MCF 10A (cell line): ENCODE results near the gene AFAP1L2. TPM values are rescaled to one million over a fixed set of nuclear protein-coding genes. Genes with fewer than 3 reads are reported as not detected.

Experiments
- BruUV-seq: library from RNA; stranded (reverse); fragments of 400-500 nt; replicated peaks from 2 replicates; lab custom pipeline; 2021; lab: Mats Ljungman, UMichigan
- CTCF ChIA-PET: fragments of 300-600 bp; sonication (Branson Sonifier 250); formaldehyde crosslinking; extraction: SDS; loops from one replicate; lab custom pipeline; 2021; ENCODE audit warnings: antibody characterized with exemption, inconsistent platforms; lab: Yijun Ruan, JAX
- POLR2A ChIA-PET: fragments of 300-600, 350-650 bp; sonication (Branson Sonifier 250); formaldehyde crosslinking; extraction: SDS; loops from one replicate; lab custom pipeline; 2020; ENCODE audit warnings: antibody characterized with exemption, inconsistent platforms; lab: Yijun Ruan, JAX
- DNase-seq: peaks from one replicate; pipeline ENCODE4 v3.0.0-alpha.2; 2018; ENCODE audit not compliant: unreplicated experiment
- H3K27ac Mint-ChIP-seq: one replicate; pipeline ENCODE4 v1.8.0; 2022; ENCODE audit warnings: mild to moderate bottlenecking, low read depth, mixed read lengths; ENCODE audit not compliant: unreplicated experiment
- H3K27me3 Mint-ChIP-seq: one replicate; pipeline ENCODE4 v1.8.0; 2022; ENCODE audit warnings: mixed read lengths; ENCODE audit not compliant: insufficient read depth, unreplicated experiment
- H3K36me3 Mint-ChIP-seq: one replicate; pipeline ENCODE4 v1.8.0; 2022; ENCODE audit warnings: mild to moderate bottlenecking, moderate library complexity, mixed read lengths; ENCODE audit not compliant: insufficient read depth, unreplicated experiment
- H3K4me1 Mint-ChIP-seq: one replicate; pipeline ENCODE4 v1.8.0; 2022; ENCODE audit warnings: mixed read lengths; ENCODE audit not compliant: insufficient read depth, unreplicated experiment
- H3K4me3 Mint-ChIP-seq: one replicate; pipeline ENCODE4 v1.8.0; 2022; ENCODE audit warnings: mild to moderate bottlenecking, moderate library complexity, mixed read lengths; ENCODE audit not compliant: unreplicated experiment
- H3K9me3 Mint-ChIP-seq: one replicate; pipeline ENCODE4 v1.8.0; 2022; ENCODE audit warnings: mixed read lengths; ENCODE audit not compliant: unreplicated experiment
- intact Hi-C: fragments of 100-400 bp; cut with micrococcal nuclease; formaldehyde crosslinking; loops from 2 replicates; pipeline ENCODE4 v1.14.1; 2022
- total RNA-seq: library from RNA; stranded (reverse); gene quantifications from 2 replicates; pipeline ENCODE4 v1.2.3, GENCODE V29; 2022
- TF ChIP-seq, protein P1 (sequence below): fragments of 200-600 bp; IDR thresholded peaks from one replicate; pipeline ENCODE4 v1.8.0; 2022; ENCODE audit warnings: antibody characterized with exemption, mild to moderate bottlenecking; ENCODE audit not compliant: unreplicated experiment

The AFAP1L2 gene
- total RNA-seq, 1 experiment from 2014 or later: 5.8 TPM

DNA sequence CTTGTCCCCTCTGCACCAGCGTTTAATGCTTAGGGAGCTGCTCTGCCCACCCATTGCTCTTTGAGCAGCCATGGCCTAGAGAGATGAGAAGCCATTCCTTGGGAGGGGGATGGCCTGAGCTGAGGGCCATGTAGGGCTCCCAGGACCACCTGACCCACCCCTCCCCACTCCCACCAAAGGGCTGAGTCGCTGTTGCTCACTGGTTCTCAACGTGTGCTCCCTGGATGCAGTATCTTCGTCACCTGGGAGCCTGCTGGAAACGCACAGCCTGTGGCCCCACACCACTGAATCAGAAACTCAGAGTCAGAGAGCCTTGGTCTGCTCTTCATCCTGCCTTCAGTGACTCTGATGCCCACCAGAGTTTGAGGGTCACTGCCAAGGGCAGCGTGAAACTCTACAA lies 128.2 kb downstream of the AFAP1L2 start:
- Mint-ChIP-seq H3K4me3 (no peak overlapping the region), H3K27me3 (no peaks in the 10 kb centered on the region), H3K9me3 (no peaks in the 10 kb centered on the region), H3K27ac (no peak overlapping the region), H3K36me3 (no peaks in the 10 kb centered on the region), H3K4me1 (peaks cover 15% of the 10 kb centered on the region)
- TF ChIP-seq, protein P1, sequence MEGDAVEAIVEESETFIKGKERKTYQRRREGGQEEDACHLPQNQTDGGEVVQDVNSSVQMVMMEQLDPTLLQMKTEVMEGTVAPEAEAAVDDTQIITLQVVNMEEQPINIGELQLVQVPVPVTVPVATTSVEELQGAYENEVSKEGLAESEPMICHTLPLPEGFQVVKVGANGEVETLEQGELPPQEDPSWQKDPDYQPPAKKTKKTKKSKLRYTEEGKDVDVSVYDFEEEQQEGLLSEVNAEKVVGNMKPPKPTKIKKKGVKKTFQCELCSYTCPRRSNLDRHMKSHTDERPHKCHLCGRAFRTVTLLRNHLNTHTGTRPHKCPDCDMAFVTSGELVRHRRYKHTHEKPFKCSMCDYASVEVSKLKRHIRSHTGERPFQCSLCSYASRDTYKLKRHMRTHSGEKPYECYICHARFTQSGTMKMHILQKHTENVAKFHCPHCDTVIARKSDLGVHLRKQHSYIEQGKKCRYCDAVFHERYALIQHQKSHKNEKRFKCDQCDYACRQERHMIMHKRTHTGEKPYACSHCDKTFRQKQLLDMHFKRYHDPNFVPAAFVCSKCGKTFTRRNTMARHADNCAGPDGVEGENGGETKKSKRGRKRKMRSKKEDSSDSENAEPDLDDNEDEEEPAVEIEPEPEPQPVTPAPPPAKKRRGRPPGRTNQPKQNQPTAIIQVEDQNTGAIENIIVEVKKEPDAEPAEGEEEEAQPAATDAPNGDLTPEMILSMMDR: no peak
- ChIA-PET CTCF (no interaction called here), POLR2A (interaction anchor here (0.6 kb wide), 1 partner anchor 1665 kb away, joined by 3 read pairs; no protein-coding TSS in a partner anchor)
- intact Hi-C loops: no loop called here
- no peak for DNase-seq
- BruUV-seq: no TSS peak

- peaks cover 23% of the 10 kb centered on the region for H3K4me1 Mint-ChIP-seq
- H3K9me3 Mint-ChIP-seq: no peaks in the 10 kb centered on the region
- BruUV-seq: no TSS peak
- no peaks in the 10 kb centered on the region for H3K27me3 Mint-ChIP-seq
- H3K4me3 Mint-ChIP-seq: no peak overlapping the region
- POLR2A ChIA-PET: no interaction called here
- no peaks in the 10 kb centered on the region for H3K36me3 Mint-ChIP-seq
- DNase-seq: no peak
- CTCF ChIA-PET: interaction anchor here (0.6 to 0.7 kb wide), 2 partner anchors 9 to 30 kb away, joined by 3 to 4 read pairs; no protein-coding TSS in a partner anchor
- intact Hi-C loops: no loop called here
- TF ChIP-seq, protein P1: no peak
- H3K27ac Mint-ChIP-seq: no peak overlapping the region
Observed at GRCh38 chr10:114274616-114275453, 129.5 kb downstream of the AFAP1L2 start.

DNA sequence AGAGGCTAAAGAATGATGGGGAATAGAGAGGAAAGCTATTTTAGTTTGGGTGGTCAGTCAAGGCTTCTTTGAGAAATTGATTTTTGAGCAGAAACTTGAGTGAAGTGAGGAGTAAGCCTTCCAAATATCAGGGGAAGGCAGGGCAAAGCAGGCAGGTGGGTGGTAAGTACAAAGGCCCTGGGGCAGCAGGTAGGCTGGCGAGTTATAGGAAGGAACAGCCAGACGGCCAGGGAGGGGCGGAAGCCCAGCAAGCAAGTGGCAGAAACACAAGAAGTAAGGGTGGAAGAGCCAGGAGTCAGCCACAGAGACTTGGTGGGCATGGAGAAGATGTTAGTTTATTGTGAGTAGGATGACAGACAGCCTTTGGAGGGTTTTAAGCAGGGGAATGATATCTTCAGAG lies 130.4 kb downstream of the AFAP1L2 start:
- Mint-ChIP-seq H3K36me3 (no peaks in the 10 kb centered on the region), H3K27ac (no peak overlapping the region), H3K4me1 (peaks cover 23% of the 10 kb centered on the region), H3K4me3 (no peak overlapping the region), H3K9me3 (no peaks in the 10 kb centered on the region), H3K27me3 (no peaks in the 10 kb centered on the region)
- TF ChIP-seq, protein P1: no peak
- no peak for DNase-seq
- BruUV-seq: no TSS peak
- intact Hi-C loops: no loop called here
- ChIA-PET CTCF (interaction anchor here (0.7 to 1.0 kb wide), 2 partner anchors 30 to 31 kb away, joined by 3 to 4 read pairs; no protein-coding TSS in a partner anchor), POLR2A (no interaction called here)

GRCh38 chr10:114272696-114273095 lies 131.6 kb downstream of the AFAP1L2 start:
- ChIA-PET CTCF (interaction anchor here (0.8 to 1.6 kb wide), 7 partner anchors 10 to 131 kb away, joined by 3 to 6 read pairs (median 3); partner anchors contain the start of gene AFAP1L2), POLR2A (interaction anchor here (0.7 to 4.2 kb wide), 5 partner anchors 8 to 98 kb away, joined by 3 to 75 read pairs (median 7); partner anchors contain the start of gene CCDC186)
- intact Hi-C loops: no loop called here
- no peak overlapping the region for H3K27ac Mint-ChIP-seq
- no peaks in the 10 kb centered on the region for H3K36me3 Mint-ChIP-seq
- no peak overlapping the region for H3K4me3 Mint-ChIP-seq
- H3K27me3 Mint-ChIP-seq: no peaks in the 10 kb centered on the region
- TF ChIP-seq, protein P1: no peak
- peaks cover 23% of the 10 kb centered on the region for H3K4me1 Mint-ChIP-seq
- H3K9me3 Mint-ChIP-seq: no peaks in the 10 kb centered on the region
- no TSS peak for BruUV-seq
- no peak for DNase-seq
